ENCODE data around the gene CPN1. TPM values are rescaled to one million over a fixed set of nuclear protein-coding genes. Genes with fewer than 3 reads are reported as not detected.
"Not testable (repeated sequence)": the region's sequence is repeated elsewhere in the genome, so short reads cannot be mapped to it uniquely, and the experiment has no call there.

CPN1 gene
- total and polyA plus RNA-seq, 5 donors from 2014 or later, result not detected

- DNase-seq (no peak), ATAC-seq (ENCODE audit: low read depth in 2 of 2) (no peak)
- Mint-ChIP-seq H3K36me3 (no peaks in the 10 kb centered on the region), H3K4me3 (no peak overlapping the region), H3K4me1 (peaks cover 0 to 3% (median 0%) of the 10 kb centered on the region in 4 donors), H3K27ac (no peak overlapping the region), H3K9me3 (peaks cover 0 to 3% (median 0%) of the 10 kb centered on the region in 7 donors), H3K27me3 (peaks cover 39% of the 10 kb centered on the region)
- Histone ChIP-seq H3K9me3 (ENCODE audit: control insufficient read depth in 2 of 2, low read length in 2 of 2) (no peaks in the 10 kb centered on the region), H3K4me1 (ENCODE audit: control insufficient read depth, insufficient read depth, low read length, poor library complexity, severe bottlenecking) (no peaks in the 10 kb centered on the region), H3K36me3 (ENCODE audit: control insufficient read depth, insufficient read depth, low read length) (no peaks in the 10 kb centered on the region), H3K27me3 (ENCODE audit: control insufficient read depth, insufficient read depth, low read length) (peaks cover 9% of the 10 kb centered on the region), H3K4me3 (ENCODE audit: low read depth, low read length) (no peak overlapping the region), H3K27ac (ENCODE audit: insufficient read depth, low read length, poor library complexity, severe bottlenecking) (no peak overlapping the region)
Observed at GRCh38 chr10:100103581-100103980, 21.9 kb upstream of the CPN1 start.

GRCh38 chr10:100101192-100102076 is 19.8 kb upstream of the CPN1 start:
- DNase-seq, result no peak
- Mint-ChIP-seq H3K4me3 (no peak overlapping the region), H3K9me3 (peaks cover 0 to 3% (median 0%) of the 10 kb centered on the region in 7 donors), H3K27me3 (peaks cover 39% of the 10 kb centered on the region), H3K27ac (no peak overlapping the region), H3K36me3 (no peaks in the 10 kb centered on the region), H3K4me1 (peaks cover 0 to 3% (median 0%) of the 10 kb centered on the region in 4 donors)
- H3K9me3 ChIP-seq (ENCODE audit: control insufficient read depth in 2 of 2, low read length in 2 of 2), result no peaks in the 10 kb centered on the region
- no peak for ATAC-seq (ENCODE audit: low read depth in 2 of 2)
- no peaks in the 10 kb centered on the region for H3K36me3 ChIP-seq (ENCODE audit: control insufficient read depth, insufficient read depth, low read length)
- peaks cover 9% of the 10 kb centered on the region for H3K27me3 ChIP-seq (ENCODE audit: control insufficient read depth, insufficient read depth, low read length)
- no peaks in the 10 kb centered on the region for H3K4me1 ChIP-seq (ENCODE audit: control insufficient read depth, insufficient read depth, low read length, poor library complexity, severe bottlenecking)
- H3K27ac ChIP-seq (ENCODE audit: insufficient read depth, low read length, poor library complexity, severe bottlenecking), result no peak overlapping the region
- H3K4me3 ChIP-seq (ENCODE audit: low read depth, low read length), result no peak overlapping the region

GRCh38 chr10:100100651-100101184 is 19.0 kb upstream of the CPN1 start:
- H3K27ac Mint-ChIP-seq, result no peak overlapping the region
- H3K4me3 Mint-ChIP-seq, result no peak overlapping the region
- peaks cover 9% of the 10 kb centered on the region for H3K27me3 ChIP-seq (ENCODE audit: control insufficient read depth, insufficient read depth, low read length)
- H3K4me1 ChIP-seq (ENCODE audit: control insufficient read depth, insufficient read depth, low read length, poor library complexity, severe bottlenecking), result no peaks in the 10 kb centered on the region
- DNase-seq, result no peak
- peaks cover 0 to 3% (median 0%) of the 10 kb centered on the region in 4 donors for H3K4me1 Mint-ChIP-seq
- no peak overlapping the region for H3K27ac ChIP-seq (ENCODE audit: insufficient read depth, low read length, poor library complexity, severe bottlenecking)
- no peaks in the 10 kb centered on the region for H3K36me3 ChIP-seq (ENCODE audit: control insufficient read depth, insufficient read depth, low read length)
- no peaks in the 10 kb centered on the region for H3K36me3 Mint-ChIP-seq
- no peaks in the 10 kb centered on the region for H3K9me3 ChIP-seq (ENCODE audit: control insufficient read depth in 2 of 2, low read length in 2 of 2)
- peaks cover 39% of the 10 kb centered on the region for H3K27me3 Mint-ChIP-seq
- peaks cover 0 to 3% (median 0%) of the 10 kb centered on the region in 7 donors for H3K9me3 Mint-ChIP-seq
- H3K4me3 ChIP-seq (ENCODE audit: low read depth, low read length), result no peak overlapping the region
- ATAC-seq (ENCODE audit: low read depth in 2 of 2), result no peak

GRCh38 chr10:100089241-100089640 is 7.6 kb upstream of the CPN1 start:
- Histone ChIP-seq H3K27me3 (ENCODE audit: control insufficient read depth, insufficient read depth, low read length) (peaks cover 4% of the 10 kb centered on the region), H3K36me3 (ENCODE audit: control insufficient read depth, insufficient read depth, low read length) (no peaks in the 10 kb centered on the region), H3K4me1 (ENCODE audit: control insufficient read depth, insufficient read depth, low read length, poor library complexity, severe bottlenecking) (no peaks in the 10 kb centered on the region), H3K4me3 (ENCODE audit: low read depth, low read length) (no peak overlapping the region), H3K27ac (ENCODE audit: insufficient read depth, low read length, poor library complexity, severe bottlenecking) (no peak overlapping the region), H3K9me3 (ENCODE audit: control insufficient read depth in 2 of 2, low read length in 2 of 2) (no peaks in the 10 kb centered on the region)
- ATAC-seq (ENCODE audit: low read depth in 2 of 2) (no peak), DNase-seq (no peak)
- Mint-ChIP-seq H3K4me3 (no peak overlapping the region), H3K27me3 (peaks cover 13% of the 10 kb centered on the region), H3K36me3 (no peaks in the 10 kb centered on the region), H3K4me1 (no peaks in the 10 kb centered on the region), H3K9me3 (peaks cover 0 to 3% (median 0%) of the 10 kb centered on the region in 7 donors), H3K27ac (no peak overlapping the region)

DNA sequence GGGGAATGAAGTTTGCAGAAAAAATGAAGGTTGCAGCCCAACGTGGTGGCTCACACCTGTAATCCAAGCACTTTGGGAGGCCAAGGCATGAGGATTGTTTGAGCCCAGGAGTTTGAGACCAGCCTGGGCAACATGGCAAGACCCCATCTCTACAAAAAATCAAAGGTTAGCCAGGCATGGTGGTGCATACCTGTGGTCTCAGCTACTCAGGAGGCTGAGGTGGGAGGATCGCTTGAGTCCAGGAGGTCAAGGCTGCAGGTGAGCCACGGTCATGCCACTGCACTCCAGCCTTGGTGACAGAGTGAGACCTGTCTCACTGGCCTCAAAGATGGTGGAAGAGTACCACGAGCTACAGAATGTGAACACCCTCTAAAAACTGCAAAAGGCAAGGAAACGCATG is 5.0 kb upstream of the CPN1 start:
- H3K4me3 Mint-ChIP-seq; H3K4me1 Mint-ChIP-seq; H3K9me3 Mint-ChIP-seq; H3K4me3 ChIP-seq (ENCODE audit: low read depth, low read length); DNase-seq; H3K27ac Mint-ChIP-seq; H3K4me1 ChIP-seq (ENCODE audit: control insufficient read depth, insufficient read depth, low read length, poor library complexity, severe bottlenecking); ATAC-seq (ENCODE audit: low read depth in 2 of 2); H3K36me3 Mint-ChIP-seq; H3K9me3 ChIP-seq (ENCODE audit: control insufficient read depth in 2 of 2, low read length in 2 of 2); H3K36me3 ChIP-seq (ENCODE audit: control insufficient read depth, insufficient read depth, low read length); H3K27ac ChIP-seq (ENCODE audit: insufficient read depth, low read length, poor library complexity, severe bottlenecking); H3K27me3 ChIP-seq (ENCODE audit: control insufficient read depth, insufficient read depth, low read length): not testable (repeated sequence)
- H3K27me3 Mint-ChIP-seq, result peaks cover 19% of the 10 kb centered on the region

DNA sequence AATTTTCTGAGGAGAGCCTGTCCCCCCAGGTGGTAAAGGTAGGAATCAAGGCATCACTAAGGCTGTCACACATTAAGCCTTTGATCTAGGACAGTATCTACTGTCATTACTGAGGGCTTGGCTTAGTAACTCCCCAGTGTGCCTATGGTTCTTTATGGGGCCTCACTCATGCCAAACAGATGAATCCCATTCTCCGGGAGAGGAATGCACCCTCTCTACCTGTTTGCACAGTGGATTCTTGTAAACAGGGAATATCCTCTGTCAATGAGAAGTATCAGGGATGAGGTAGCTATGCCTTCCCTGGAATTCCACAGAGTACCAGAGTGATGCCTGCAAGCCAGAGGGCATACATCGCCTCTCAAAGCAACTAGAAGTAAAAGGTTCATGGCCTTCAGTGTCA is 3.9 kb upstream of the CPN1 start:
- Histone ChIP-seq H3K27ac (ENCODE audit: insufficient read depth, low read length, poor library complexity, severe bottlenecking) (no peak overlapping the region), H3K4me3 (ENCODE audit: low read depth, low read length) (no peak overlapping the region), H3K4me1 (ENCODE audit: control insufficient read depth, insufficient read depth, low read length, poor library complexity, severe bottlenecking) (no peaks in the 10 kb centered on the region), H3K9me3 (ENCODE audit: control insufficient read depth in 2 of 2, low read length in 2 of 2) (no peaks in the 10 kb centered on the region), H3K36me3 (ENCODE audit: control insufficient read depth, insufficient read depth, low read length) (no peaks in the 10 kb centered on the region), H3K27me3 (ENCODE audit: control insufficient read depth, insufficient read depth, low read length) (peaks cover 4% of the 10 kb centered on the region)
- Mint-ChIP-seq H3K4me1 (no peaks in the 10 kb centered on the region), H3K9me3 (peaks cover 0 to 2% (median 0%) of the 10 kb centered on the region in 7 donors), H3K27me3 (peaks cover 19% of the 10 kb centered on the region), H3K36me3 (no peaks in the 10 kb centered on the region), H3K4me3 (no peak overlapping the region), H3K27ac (no peak overlapping the region)
- ATAC-seq (ENCODE audit: low read depth in 2 of 2), result no peak
- DNase-seq, result no peak

- Histone ChIP-seq H3K27me3 (ENCODE audit: control insufficient read depth, insufficient read depth, low read length) (peaks cover 4% of the 10 kb centered on the region), H3K4me3 (ENCODE audit: low read depth, low read length) (no peak overlapping the region), H3K36me3 (ENCODE audit: control insufficient read depth, insufficient read depth, low read length) (no peaks in the 10 kb centered on the region), H3K4me1 (ENCODE audit: control insufficient read depth, insufficient read depth, low read length, poor library complexity, severe bottlenecking) (no peaks in the 10 kb centered on the region), H3K27ac (ENCODE audit: insufficient read depth, low read length, poor library complexity, severe bottlenecking) (no peak overlapping the region), H3K9me3 (ENCODE audit: control insufficient read depth in 2 of 2, low read length in 2 of 2) (no peaks in the 10 kb centered on the region)
- no peaks in the 10 kb centered on the region for H3K4me1 Mint-ChIP-seq
- H3K36me3 Mint-ChIP-seq, result no peaks in the 10 kb centered on the region
- peaks cover 0 to 2% (median 0%) of the 10 kb centered on the region in 7 donors for H3K9me3 Mint-ChIP-seq
- peaks cover 19% of the 10 kb centered on the region for H3K27me3 Mint-ChIP-seq
- peak overlapping the region in 1 of 3 donors; percentile 15 for H3K27ac Mint-ChIP-seq
- H3K4me3 Mint-ChIP-seq, result no peak overlapping the region
- no peak for ATAC-seq (ENCODE audit: low read depth in 2 of 2)
- DNase-seq, result no peak
Observed at GRCh38 chr10:100083623-100084022, 2.0 kb upstream of the CPN1 start.

- not testable (repeated sequence) for H3K4me1 ChIP-seq (ENCODE audit: control insufficient read depth, insufficient read depth, low read length, poor library complexity, severe bottlenecking); H3K4me3 Mint-ChIP-seq; H3K9me3 Mint-ChIP-seq; H3K27ac Mint-ChIP-seq; H3K36me3 Mint-ChIP-seq; DNase-seq; H3K4me1 Mint-ChIP-seq; H3K27me3 ChIP-seq (ENCODE audit: control insufficient read depth, insufficient read depth, low read length); H3K9me3 ChIP-seq (ENCODE audit: control insufficient read depth in 2 of 2, low read length in 2 of 2); H3K27ac ChIP-seq (ENCODE audit: insufficient read depth, low read length, poor library complexity, severe bottlenecking); H3K4me3 ChIP-seq (ENCODE audit: low read depth, low read length); ATAC-seq (ENCODE audit: low read depth in 2 of 2); H3K36me3 ChIP-seq (ENCODE audit: control insufficient read depth, insufficient read depth, low read length)
- peaks cover 14% of the 10 kb centered on the region for H3K27me3 Mint-ChIP-seq
Observed at GRCh38 chr10:100082276-100082675, 607 bp upstream of the CPN1 start.

Data from CD4-positive, CD25-positive, alpha-beta regulatory T cell (primary cell).